ENCODE results near the gene SNRPB2.
A peak's percentile ranks its signal among the peaks of the same experiment; 100 is the strongest.

SNRPB2 gene

GRCh38 chr20:16729565-16730460, at the start of gene SNRPB2:
Gene SNRPB2 (plus strand): TSS chr20:16730026. CDS start chr20:16731703, 1,677 bp downstream.
- DNase-seq (ENCODE audit: low read depth in 3 of 3), result peak; percentile 79 to 89 (median 83)

- DNase-seq (ENCODE audit: low read depth in 3 of 3), result no peak
Observed at GRCh38 chr20:16684416-16684815, 45.4 kb upstream of the SNRPB2 start.

GRCh38 chr20:16689906-16690305, 39.9 kb upstream of the SNRPB2 start:
- DNase-seq (ENCODE audit: low read depth in 3 of 3), result no peak

GRCh38 chr20:16691381-16691780, 38.4 kb upstream of the SNRPB2 start:
- DNase-seq (ENCODE audit: low read depth in 3 of 3), result no peak

DNA sequence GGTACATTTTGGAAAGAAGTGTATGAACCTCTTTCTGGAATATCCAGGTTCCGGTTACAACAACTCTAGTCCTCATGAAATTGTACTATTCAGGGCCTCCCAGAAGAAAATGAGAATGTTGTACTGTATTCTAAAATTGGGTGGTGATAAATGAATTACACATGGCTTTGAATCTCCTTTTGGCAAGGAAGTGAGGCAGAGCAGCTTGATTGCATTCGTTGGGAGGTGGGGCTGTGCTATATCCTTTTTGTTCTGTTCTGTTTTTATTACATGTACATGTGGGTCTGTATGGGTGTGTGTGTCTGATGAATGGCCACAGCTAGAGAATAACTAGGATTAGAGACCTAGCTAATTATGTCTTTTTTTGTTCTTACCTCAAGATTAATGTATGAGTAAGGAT, 37.8 kb upstream of the SNRPB2 start:
- DNase-seq (ENCODE audit: low read depth in 3 of 3), result no peak

DNA sequence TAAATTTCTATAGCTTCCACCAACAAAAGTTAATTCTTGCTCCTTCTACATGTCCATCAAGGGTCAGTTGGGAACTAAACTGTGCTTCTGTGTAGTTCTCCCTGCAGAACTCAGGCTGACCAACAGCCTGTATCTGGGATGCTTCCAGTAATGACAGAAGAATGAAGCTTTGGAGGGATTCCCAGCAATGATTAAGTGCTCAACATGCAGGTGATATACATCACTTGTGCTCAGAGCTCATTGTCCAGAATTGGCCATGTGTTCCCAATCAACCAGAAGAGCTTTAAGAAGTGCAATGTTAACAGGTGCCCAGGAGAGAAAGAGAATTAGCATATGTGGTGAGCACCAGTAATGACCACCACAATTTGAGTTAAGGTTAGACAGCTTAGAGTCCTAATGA, 37.4 kb upstream of the SNRPB2 start:
- no peak for DNase-seq (ENCODE audit: low read depth in 3 of 3)

GRCh38 chr20:16693278-16693677, 36.5 kb upstream of the SNRPB2 start:
- DNase-seq (ENCODE audit: low read depth in 3 of 3), result no peak

DNA sequence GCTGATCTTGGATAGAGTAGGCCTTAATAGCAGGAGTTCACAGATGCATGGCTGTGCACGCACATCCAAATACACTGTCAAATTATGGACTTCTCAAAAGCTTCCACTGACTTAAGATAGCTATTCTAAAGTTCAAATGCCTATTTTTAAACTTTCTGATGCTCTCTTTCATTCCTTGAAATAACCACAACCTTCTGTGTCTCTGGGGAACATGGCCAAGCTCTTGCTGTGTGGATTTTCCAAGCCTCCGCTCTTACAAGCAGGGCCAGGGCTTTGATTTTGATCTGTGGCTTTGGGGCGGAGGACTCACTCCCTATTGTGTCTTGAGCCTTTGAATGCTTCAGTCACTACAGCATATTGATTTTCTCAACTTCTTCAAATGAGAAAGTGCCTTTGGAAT, 35.7 kb upstream of the SNRPB2 start:
- DNase-seq (ENCODE audit: low read depth in 3 of 3), result no peak

DNA sequence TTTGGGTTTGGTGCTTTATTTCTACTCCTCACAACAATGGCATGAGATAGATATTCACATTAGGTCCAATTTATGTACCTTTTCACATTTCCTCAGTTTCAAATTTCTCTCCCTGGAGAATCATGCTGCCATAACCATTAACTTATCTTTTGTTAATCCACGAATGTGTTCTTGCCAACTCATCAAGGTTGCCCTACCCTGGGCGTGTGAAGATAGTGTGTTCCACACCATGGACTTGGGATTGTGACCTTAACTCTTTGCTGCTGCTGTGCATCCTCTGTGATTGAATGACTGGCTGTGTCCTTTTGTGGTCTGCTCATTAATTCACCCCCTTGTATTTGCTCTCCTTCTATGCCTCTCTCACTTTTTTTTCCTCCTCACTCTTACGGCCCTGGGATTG, 34.2 kb upstream of the SNRPB2 start:
- no peak for DNase-seq (ENCODE audit: low read depth in 3 of 3)

DNA sequence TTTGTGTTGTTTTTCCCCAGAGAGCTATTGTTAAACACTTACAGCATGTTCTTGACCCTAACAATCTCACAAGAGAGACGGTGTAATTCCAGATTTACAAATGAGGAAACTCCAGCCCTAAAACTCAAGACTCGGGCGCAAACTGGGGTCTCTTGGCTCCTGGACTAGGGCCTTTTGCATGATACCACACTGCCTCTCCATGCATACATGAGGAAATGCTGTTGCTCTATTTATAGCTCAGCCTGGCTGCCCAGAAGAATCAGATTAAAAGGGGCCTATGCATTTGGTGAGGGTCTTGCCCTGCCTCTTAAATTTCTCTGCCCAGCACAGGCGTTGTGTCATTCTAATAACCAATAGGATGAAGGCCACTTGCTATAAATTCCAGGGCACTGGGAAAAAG, 30.5 kb upstream of the SNRPB2 start:
- DNase-seq (ENCODE audit: low read depth in 3 of 3), result no peak

- DNase-seq (ENCODE audit: low read depth in 3 of 3), result peak in 1 of 3 experiments; percentile 7
Observed at GRCh38 chr20:16701296-16701695, 28.5 kb upstream of the SNRPB2 start.

GRCh38 chr20:16703570-16703969, 26.3 kb upstream of the SNRPB2 start:
- DNase-seq (ENCODE audit: low read depth in 3 of 3), result no peak

DNA sequence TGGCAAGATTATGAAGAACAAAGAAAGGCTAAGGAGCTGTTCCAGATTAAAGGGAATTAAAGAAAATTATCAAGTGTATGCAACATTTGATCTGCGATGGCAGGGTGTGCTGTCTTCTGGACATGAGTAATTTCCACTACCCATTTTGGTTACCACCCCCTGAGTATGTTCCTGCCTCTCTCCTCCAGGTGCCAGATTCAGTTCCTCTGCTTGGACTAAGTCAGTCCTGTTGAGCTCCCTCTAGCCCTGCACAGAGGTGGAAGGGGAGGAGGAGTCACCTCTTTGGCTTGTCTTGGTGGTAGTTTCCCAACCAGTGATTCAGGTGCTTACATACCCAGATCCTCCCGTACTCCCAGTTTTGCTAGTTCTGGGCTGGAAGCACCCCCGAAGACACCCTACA, 22.2 kb upstream of the SNRPB2 start:
- no peak for DNase-seq (ENCODE audit: low read depth in 3 of 3)

- DNase-seq (ENCODE audit: low read depth in 3 of 3), result no peak
Observed at GRCh38 chr20:16708602-16709001, 21.2 kb upstream of the SNRPB2 start.

DNA sequence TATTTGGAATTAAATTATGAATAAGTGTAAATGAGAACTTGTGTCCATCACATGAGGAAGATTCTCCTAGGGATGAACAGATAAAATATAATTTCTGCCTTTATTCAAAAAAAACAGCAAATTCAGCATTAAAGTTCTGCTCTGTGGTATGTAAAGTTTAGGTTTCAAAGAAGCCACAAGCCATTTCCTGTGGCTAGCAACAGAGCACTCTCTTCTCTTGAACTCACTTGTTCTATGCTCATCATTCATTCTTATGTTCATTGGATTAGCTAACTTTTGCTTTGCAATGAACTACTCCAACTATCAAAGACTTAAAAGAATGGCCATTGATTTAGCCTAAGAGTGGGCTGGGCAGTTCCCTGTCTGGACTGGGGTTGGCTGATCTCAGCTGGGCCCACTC, 20.8 kb upstream of the SNRPB2 start:
- DNase-seq (ENCODE audit: low read depth in 3 of 3), result no peak

- no peak for DNase-seq (ENCODE audit: low read depth in 3 of 3)
Observed at GRCh38 chr20:16710781-16711180, 19.0 kb upstream of the SNRPB2 start.

DNA sequence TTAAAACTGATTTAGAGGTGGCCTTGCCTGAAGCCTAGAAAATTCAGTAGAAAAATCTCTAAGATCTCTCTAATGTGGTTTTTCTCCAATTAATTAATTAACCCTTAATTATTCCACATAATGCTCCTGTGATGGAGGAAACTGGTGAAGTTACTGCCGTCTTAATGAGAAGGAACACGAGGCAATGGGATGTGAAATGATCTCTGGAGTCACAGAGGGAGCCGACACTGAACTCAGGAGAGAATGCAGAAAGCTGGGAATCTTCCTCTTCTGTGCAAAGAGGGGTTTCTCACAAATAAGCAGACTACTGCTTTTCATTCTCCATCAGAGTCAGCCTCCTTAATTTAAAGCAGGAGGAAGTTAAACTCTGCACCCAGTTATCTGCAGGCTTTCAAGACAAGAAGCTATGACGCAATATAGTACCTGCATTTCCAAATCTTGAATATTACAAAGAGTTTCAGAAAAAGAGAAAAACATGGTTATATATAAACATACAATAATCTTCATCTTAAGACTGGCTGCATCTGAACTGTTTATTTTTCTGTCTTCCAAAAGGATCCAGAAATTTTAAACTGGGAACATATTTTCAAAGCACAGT, 18.1 kb upstream of the SNRPB2 start:
- DNase-seq (ENCODE audit: low read depth in 3 of 3), result no peak

DNA sequence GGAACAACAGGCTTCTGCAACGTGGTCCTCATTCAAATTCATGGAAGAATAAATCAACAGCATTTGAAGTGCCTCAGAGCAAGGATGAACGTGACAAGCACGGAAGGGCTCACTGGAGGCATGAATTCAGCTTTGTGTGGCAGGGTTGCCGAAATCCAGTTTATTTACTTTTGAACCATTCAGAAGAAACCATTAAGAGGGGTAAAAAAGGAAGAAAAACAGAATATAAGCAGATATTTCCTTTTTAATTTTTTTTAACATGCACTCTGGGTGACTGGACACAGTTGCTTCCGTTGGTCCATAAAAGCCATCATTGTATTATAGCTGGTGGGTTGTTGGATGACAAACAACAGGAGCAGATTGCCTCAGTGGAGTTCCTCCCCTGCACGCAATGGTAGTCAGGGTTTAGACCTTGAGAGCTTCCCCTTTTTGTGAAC, 17.3 kb upstream of the SNRPB2 start:
- DNase-seq (ENCODE audit: low read depth in 3 of 3), result no peak

DNA sequence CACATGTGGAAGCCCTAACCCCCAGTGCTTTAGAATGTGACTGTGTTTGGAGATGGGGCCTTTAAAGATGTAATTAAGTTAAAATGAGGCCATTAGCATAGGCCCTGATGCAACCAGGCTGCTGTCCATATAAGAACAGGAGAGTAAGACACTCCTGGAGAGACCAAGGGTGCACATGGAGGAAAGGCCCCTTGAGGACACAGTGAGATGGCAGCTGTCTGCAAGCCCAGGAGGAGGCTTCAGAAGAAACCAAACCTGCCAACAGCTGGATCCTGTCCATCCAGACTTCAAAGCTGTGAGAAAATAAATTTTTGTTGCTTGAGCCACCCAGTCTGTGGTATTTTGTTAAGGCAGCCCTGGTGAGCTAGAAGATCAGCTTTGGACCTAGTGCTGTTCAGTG, 16.8 kb upstream of the SNRPB2 start:
- DNase-seq (ENCODE audit: low read depth in 3 of 3), result no peak

- no peak for DNase-seq (ENCODE audit: low read depth in 3 of 3)
Observed at GRCh38 chr20:16714242-16714641, 15.6 kb upstream of the SNRPB2 start.

DNA sequence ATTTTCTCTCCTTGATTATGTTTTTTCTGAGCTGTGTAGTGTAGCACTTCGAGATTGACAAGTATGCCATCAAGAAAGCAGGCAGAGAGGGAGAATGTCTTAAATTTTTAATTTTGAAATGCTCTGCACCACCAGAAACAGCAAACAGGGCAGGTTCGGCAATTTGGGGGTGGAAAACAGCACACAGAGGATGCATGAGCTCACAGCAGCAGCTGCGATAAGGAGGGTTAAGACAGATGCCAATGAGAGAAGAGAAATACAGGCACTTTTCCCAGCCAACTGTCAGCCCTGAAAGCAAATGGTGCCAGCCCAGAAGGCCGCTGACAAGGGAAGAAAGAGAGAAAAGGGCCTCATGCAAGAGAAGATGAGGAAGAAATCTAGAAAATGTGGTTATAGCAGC, 15.1 kb upstream of the SNRPB2 start:
- no peak for DNase-seq (ENCODE audit: low read depth in 3 of 3)

DNA sequence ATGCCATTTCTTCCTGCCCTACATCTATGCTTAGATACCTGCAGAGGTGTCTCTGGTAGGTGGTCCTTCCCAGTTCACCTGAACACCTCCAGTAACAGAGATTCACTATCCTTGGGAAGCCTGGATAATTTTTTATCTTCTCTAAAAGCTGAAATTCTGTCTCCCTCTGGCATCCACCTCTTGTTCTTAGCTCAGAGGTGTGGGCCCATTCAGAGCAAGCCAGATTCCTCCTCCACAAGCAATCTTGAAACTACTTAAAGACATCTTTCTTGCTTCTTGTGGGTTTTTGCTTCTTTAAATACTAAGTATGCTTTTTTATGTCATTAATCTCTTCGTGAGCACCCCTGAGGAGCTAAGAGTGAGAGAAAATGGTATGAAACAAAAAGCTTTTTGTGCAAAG, 10.4 kb upstream of the SNRPB2 start:
- no peak for DNase-seq (ENCODE audit: low read depth in 3 of 3)

- no peak for DNase-seq (ENCODE audit: low read depth in 3 of 3)
Observed at GRCh38 chr20:16729080-16729479, 746 bp upstream of the SNRPB2 start.

All from stimulated activated CD4-positive, alpha-beta T cell treated with anti-CD3 and anti-CD28 coated beads, TNF-alpha, amount 100 ng/mL, for 24 hours (primary cell).